ENCODE results near the gene SMIM7.

The SMIM7 gene

GRCh38 chr19:16645140-16645539, 14.8 kb downstream of the SMIM7 start:
- WGBS (ENCODE audit: extremely low coverage, insufficient coverage, insufficient read length), result no CpG with 5 or more reads among the region's 9 CpGs
- H2AFZ ChIP-seq (ENCODE audit: insufficient read depth, low read length, poor library complexity), result no peak overlapping the region
- no peak overlapping the region for H3K14ac ChIP-seq (ENCODE audit: low read length)
- H2BK5ac ChIP-seq (ENCODE audit: low read depth, low read length, poor library complexity), result no peak overlapping the region
- no peak overlapping the region for H4K12ac ChIP-seq (ENCODE audit: low read depth, low read length)
- H4K91ac ChIP-seq (ENCODE audit: low read depth, low read length), result no peak overlapping the region
- no peak overlapping the region for H4K8ac ChIP-seq (ENCODE audit: low read depth, low read length)
- no peak overlapping the region for H3K4me2 ChIP-seq (ENCODE audit: low read length)
- no peak overlapping the region for H2BK120ac ChIP-seq (ENCODE audit: insufficient read depth, low read length, poor library complexity)
- no peak overlapping the region for H3K9ac ChIP-seq (ENCODE audit: low read length)
- H3K36me3 ChIP-seq (ENCODE audit: control insufficient read depth in 1 of 2, insufficient read depth in 2 of 2, low read length in 2 of 2), result peaks cover 36 to 57% of the 10 kb centered on the region in 2 experiments
- H3K18ac ChIP-seq (ENCODE audit: low read length), result no peak overlapping the region
- H3K4ac ChIP-seq (ENCODE audit: low read depth, low read length), result no peak overlapping the region
- H2AK5ac ChIP-seq (ENCODE audit: low read length), result no peak overlapping the region
- DNase-seq, result no peak
- no peaks in the 10 kb centered on the region for H3K27me3 ChIP-seq (ENCODE audit: insufficient read depth, low read length)
- H3K4me3 ChIP-seq (ENCODE audit: low read depth, low read length), result no peak overlapping the region
- no peaks in the 10 kb centered on the region for H3K4me1 ChIP-seq (ENCODE audit: control insufficient read depth in 1 of 2, insufficient read depth in 2 of 2, low read length in 2 of 2)
- H3K9me3 ChIP-seq (ENCODE audit: insufficient read depth, low read depth, low read length), result no peaks in the 10 kb centered on the region
- H3K79me2 ChIP-seq (ENCODE audit: control insufficient read depth, insufficient read depth, low read length, poor library complexity), result no peaks in the 10 kb centered on the region
- no peak overlapping the region for H3K23ac ChIP-seq (ENCODE audit: low read length)
- H3K27ac ChIP-seq (ENCODE audit: low read depth, low read length), result no peak overlapping the region
- no peaks in the 10 kb centered on the region for H3K79me1 ChIP-seq (ENCODE audit: low read length)
- H2BK12ac ChIP-seq (ENCODE audit: low read length), result no peak overlapping the region

GRCh38 chr19:16641695-16642094, 18.2 kb downstream of the SMIM7 start:
- no peak overlapping the region for H4K12ac ChIP-seq (ENCODE audit: low read depth, low read length)
- no peak overlapping the region for H3K14ac ChIP-seq (ENCODE audit: low read length)
- H2BK12ac ChIP-seq (ENCODE audit: low read length), result no peak overlapping the region
- no peak overlapping the region for H2AK5ac ChIP-seq (ENCODE audit: low read length)
- DNase-seq, result no peak
- no peak overlapping the region for H3K9ac ChIP-seq (ENCODE audit: low read length)
- H3K18ac ChIP-seq (ENCODE audit: low read length), result no peak overlapping the region
- no peak overlapping the region for H3K4ac ChIP-seq (ENCODE audit: low read depth, low read length)
- peaks cover 32 to 58% of the 10 kb centered on the region in 2 experiments for H3K36me3 ChIP-seq (ENCODE audit: control insufficient read depth in 1 of 2, insufficient read depth in 2 of 2, low read length in 2 of 2)
- no peak overlapping the region for H2BK5ac ChIP-seq (ENCODE audit: low read depth, low read length, poor library complexity)
- H3K79me2 ChIP-seq (ENCODE audit: control insufficient read depth, insufficient read depth, low read length, poor library complexity), result no peaks in the 10 kb centered on the region
- no peak overlapping the region for H3K4me2 ChIP-seq (ENCODE audit: low read length)
- no peak overlapping the region for H3K23ac ChIP-seq (ENCODE audit: low read length)
- H4K8ac ChIP-seq (ENCODE audit: low read depth, low read length), result no peak overlapping the region
- H2AFZ ChIP-seq (ENCODE audit: insufficient read depth, low read length, poor library complexity), result no peak overlapping the region
- H3K79me1 ChIP-seq (ENCODE audit: low read length), result no peaks in the 10 kb centered on the region
- no peak overlapping the region for H3K4me3 ChIP-seq (ENCODE audit: low read depth, low read length)
- H3K27ac ChIP-seq (ENCODE audit: low read depth, low read length), result no peak overlapping the region
- peaks cover 7 to 11% of the 10 kb centered on the region in 2 experiments for H3K4me1 ChIP-seq (ENCODE audit: control insufficient read depth in 1 of 2, insufficient read depth in 2 of 2, low read length in 2 of 2)
- H2BK120ac ChIP-seq (ENCODE audit: insufficient read depth, low read length, poor library complexity), result no peak overlapping the region
- H3K27me3 ChIP-seq (ENCODE audit: insufficient read depth, low read length), result no peaks in the 10 kb centered on the region
- WGBS (ENCODE audit: extremely low coverage, insufficient coverage, insufficient read length), result no CpG with 5 or more reads among the region's 10 CpGs
- H3K9me3 ChIP-seq (ENCODE audit: insufficient read depth, low read depth, low read length), result no peaks in the 10 kb centered on the region
- no peak overlapping the region for H4K91ac ChIP-seq (ENCODE audit: low read depth, low read length)

GRCh38 chr19:16640951-16641350, 19.0 kb downstream of the SMIM7 start:
- no peak overlapping the region for H3K4ac ChIP-seq (ENCODE audit: low read depth, low read length)
- no peaks in the 10 kb centered on the region for H3K79me1 ChIP-seq (ENCODE audit: low read length)
- H2BK120ac ChIP-seq (ENCODE audit: insufficient read depth, low read length, poor library complexity), result no peak overlapping the region
- H3K27ac ChIP-seq (ENCODE audit: low read depth, low read length), result no peak overlapping the region
- DNase-seq, result no peak
- H3K36me3 ChIP-seq (ENCODE audit: control insufficient read depth in 1 of 2, insufficient read depth in 2 of 2, low read length in 2 of 2), result peaks cover 30 to 54% of the 10 kb centered on the region in 2 experiments
- no peak overlapping the region for H3K14ac ChIP-seq (ENCODE audit: low read length)
- no peak overlapping the region for H2AK5ac ChIP-seq (ENCODE audit: low read length)
- H2BK12ac ChIP-seq (ENCODE audit: low read length), result no peak overlapping the region
- H3K4me2 ChIP-seq (ENCODE audit: low read length), result no peak overlapping the region
- no CpG with 5 or more reads among the region's 1 CpG for WGBS (ENCODE audit: extremely low coverage, insufficient coverage, insufficient read length)
- no peaks in the 10 kb centered on the region for H3K27me3 ChIP-seq (ENCODE audit: insufficient read depth, low read length)
- H3K4me3 ChIP-seq (ENCODE audit: low read depth, low read length), result no peak overlapping the region
- H2BK5ac ChIP-seq (ENCODE audit: low read depth, low read length, poor library complexity), result no peak overlapping the region
- no peaks in the 10 kb centered on the region for H3K9me3 ChIP-seq (ENCODE audit: insufficient read depth, low read depth, low read length)
- no peaks in the 10 kb centered on the region for H3K79me2 ChIP-seq (ENCODE audit: control insufficient read depth, insufficient read depth, low read length, poor library complexity)
- H4K12ac ChIP-seq (ENCODE audit: low read depth, low read length), result no peak overlapping the region
- H3K4me1 ChIP-seq (ENCODE audit: control insufficient read depth in 1 of 2, insufficient read depth in 2 of 2, low read length in 2 of 2), result peaks cover 7 to 11% of the 10 kb centered on the region in 2 experiments
- H3K23ac ChIP-seq (ENCODE audit: low read length), result no peak overlapping the region
- H4K91ac ChIP-seq (ENCODE audit: low read depth, low read length), result no peak overlapping the region
- H3K9ac ChIP-seq (ENCODE audit: low read length), result no peak overlapping the region
- no peak overlapping the region for H4K8ac ChIP-seq (ENCODE audit: low read depth, low read length)
- H2AFZ ChIP-seq (ENCODE audit: insufficient read depth, low read length, poor library complexity), result no peak overlapping the region
- H3K18ac ChIP-seq (ENCODE audit: low read length), result no peak overlapping the region

GRCh38 chr19:16638666-16639065, 21.3 kb downstream of the SMIM7 start:
- no peak overlapping the region for H3K4me2 ChIP-seq (ENCODE audit: low read length)
- H3K27me3 ChIP-seq (ENCODE audit: insufficient read depth, low read length), result no peaks in the 10 kb centered on the region
- no peaks in the 10 kb centered on the region for H3K79me2 ChIP-seq (ENCODE audit: control insufficient read depth, insufficient read depth, low read length, poor library complexity)
- H2BK5ac ChIP-seq (ENCODE audit: low read depth, low read length, poor library complexity), result no peak overlapping the region
- no peak overlapping the region for H2AFZ ChIP-seq (ENCODE audit: insufficient read depth, low read length, poor library complexity)
- no peak overlapping the region for H4K8ac ChIP-seq (ENCODE audit: low read depth, low read length)
- H3K4me1 ChIP-seq (ENCODE audit: control insufficient read depth in 1 of 2, insufficient read depth in 2 of 2, low read length in 2 of 2), result peaks cover 7 to 11% of the 10 kb centered on the region in 2 experiments
- H3K4me3 ChIP-seq (ENCODE audit: low read depth, low read length), result no peak overlapping the region
- no peak overlapping the region for H2BK120ac ChIP-seq (ENCODE audit: insufficient read depth, low read length, poor library complexity)
- H3K79me1 ChIP-seq (ENCODE audit: low read length), result no peaks in the 10 kb centered on the region
- H3K27ac ChIP-seq (ENCODE audit: low read depth, low read length), result no peak overlapping the region
- H4K91ac ChIP-seq (ENCODE audit: low read depth, low read length), result no peak overlapping the region
- H3K18ac ChIP-seq (ENCODE audit: low read length), result no peak overlapping the region
- H3K23ac ChIP-seq (ENCODE audit: low read length), result no peak overlapping the region
- H3K36me3 ChIP-seq (ENCODE audit: control insufficient read depth in 1 of 2, insufficient read depth in 2 of 2, low read length in 2 of 2), result peaks cover 22 to 47% of the 10 kb centered on the region in 2 experiments
- no peak overlapping the region for H2AK5ac ChIP-seq (ENCODE audit: low read length)
- WGBS (ENCODE audit: extremely low coverage, insufficient coverage, insufficient read length), result no CpG with 5 or more reads among the region's 1 CpG
- H3K9ac ChIP-seq (ENCODE audit: low read length), result no peak overlapping the region
- no peak overlapping the region for H3K4ac ChIP-seq (ENCODE audit: low read depth, low read length)
- H4K12ac ChIP-seq (ENCODE audit: low read depth, low read length), result no peak overlapping the region
- H3K14ac ChIP-seq (ENCODE audit: low read length), result no peak overlapping the region
- no peak overlapping the region for H2BK12ac ChIP-seq (ENCODE audit: low read length)
- no peak for DNase-seq
- no peaks in the 10 kb centered on the region for H3K9me3 ChIP-seq (ENCODE audit: insufficient read depth, low read depth, low read length)

All from trophoblast cell (in vitro differentiated cells and primary cell).